HG03108 (cell line): ENCODE data around the gene TMEM38B.
A peak's percentile ranks its signal among the peaks of the same experiment; 100 is the strongest.
"Not testable (repeated sequence)": the region's sequence is repeated elsewhere in the genome, so short reads cannot be mapped to it uniquely, and the experiment has no call there.

Source experiments
- ATAC-seq: cut with Tn5 transposase; IDR thresholded peaks from one replicate; pipeline ENCODE4 v1.9.1; 2021; ENCODE audit warnings: moderate library complexity; ENCODE audit not compliant: unreplicated experiment

Gene TMEM38B

GRCh38 chr9:105681313-105681712 lies 13.0 kb upstream of the TMEM38B start:
- ATAC-seq = no peak

DNA sequence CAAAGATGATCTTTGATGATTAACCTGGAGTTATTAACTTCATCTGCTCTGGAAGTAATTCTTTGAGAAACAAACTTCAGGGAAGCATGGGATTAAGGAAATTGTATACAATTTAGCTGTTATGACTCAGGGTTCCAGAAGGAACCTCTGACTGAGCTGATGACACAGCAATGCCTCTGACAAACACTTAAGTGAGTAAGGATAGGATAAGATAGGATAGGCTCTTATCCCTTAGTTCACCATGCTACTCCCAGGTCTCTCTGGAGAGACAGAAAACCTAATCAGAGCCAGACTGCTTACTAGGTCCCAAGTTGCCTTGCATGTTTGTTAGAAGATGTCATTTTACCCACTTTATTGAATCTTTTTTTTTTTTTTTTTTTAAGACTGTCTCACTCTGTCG lies 12.6 kb upstream of the TMEM38B start:
- ATAC-seq = no peak

DNA sequence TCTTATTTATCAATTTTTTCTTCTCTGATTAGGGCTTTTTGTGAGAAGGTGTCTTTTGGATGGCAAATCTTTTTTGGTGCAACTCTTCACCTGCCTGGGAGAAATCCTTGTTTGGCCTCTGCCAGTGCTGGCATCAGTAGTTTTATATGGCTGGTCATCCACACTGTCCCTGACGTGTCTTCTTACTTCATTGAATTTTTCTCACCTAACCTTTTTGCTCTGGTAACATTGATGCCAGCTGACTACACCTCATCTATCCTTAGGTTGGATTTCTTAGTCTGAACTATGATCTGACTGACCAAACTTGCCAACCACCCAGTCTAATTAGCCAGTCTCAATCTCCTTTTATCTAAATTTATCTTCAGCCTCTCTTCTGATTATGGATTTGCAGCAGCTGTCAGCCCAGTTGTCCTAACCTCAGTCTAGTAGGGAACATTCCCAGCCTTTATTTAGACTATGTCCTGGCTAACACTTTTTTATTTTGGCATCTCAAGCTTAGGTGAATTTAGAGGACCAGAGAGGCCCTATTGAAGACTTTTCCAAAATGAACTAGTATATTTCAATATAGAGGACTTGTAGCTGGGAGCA lies 10.6 kb upstream of the TMEM38B start:
- ATAC-seq = no peak

GRCh38 chr9:105686936-105687335 lies 7.4 kb upstream of the TMEM38B start:
- no peak for ATAC-seq

- ATAC-seq = no peak
Measured at GRCh38 chr9:105690742-105691141, 3.6 kb upstream of the TMEM38B start.

DNA sequence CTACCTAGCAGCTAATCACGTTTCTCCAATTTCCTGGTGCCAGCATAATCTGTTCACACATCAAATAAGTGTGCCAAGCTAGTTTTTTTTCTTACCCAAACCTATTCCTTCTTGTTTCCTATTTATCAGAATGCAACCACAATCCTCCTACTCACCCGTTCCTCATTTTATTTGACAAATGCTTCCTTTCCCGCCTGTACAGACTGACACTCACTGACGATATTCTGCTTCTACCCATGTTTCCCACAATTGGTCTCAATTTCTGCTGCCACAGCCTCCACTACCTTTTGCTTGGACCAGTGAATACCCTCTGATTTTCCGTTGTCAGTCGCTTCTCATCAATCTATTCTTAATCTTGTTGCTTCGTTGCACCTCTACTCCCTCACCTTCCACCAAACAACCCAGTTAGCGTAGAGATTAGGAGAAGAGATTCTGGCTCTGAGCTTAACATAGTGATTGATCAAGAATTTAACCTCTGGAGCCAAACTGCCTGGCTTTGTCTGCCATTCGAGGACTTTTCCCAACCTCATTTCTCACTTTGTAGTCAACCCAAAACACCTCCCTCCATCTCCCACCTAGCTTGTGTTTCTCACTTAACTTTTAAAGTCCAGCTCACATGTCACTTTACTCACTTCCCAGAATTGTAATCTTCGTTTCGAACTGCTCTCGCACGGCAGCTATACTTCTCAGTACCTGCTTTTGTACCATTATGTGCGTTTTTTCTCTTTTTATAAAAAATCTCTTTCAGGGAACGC lies 729 bp upstream of the TMEM38B start:
- peak; percentile 29 for ATAC-seq

DNA sequence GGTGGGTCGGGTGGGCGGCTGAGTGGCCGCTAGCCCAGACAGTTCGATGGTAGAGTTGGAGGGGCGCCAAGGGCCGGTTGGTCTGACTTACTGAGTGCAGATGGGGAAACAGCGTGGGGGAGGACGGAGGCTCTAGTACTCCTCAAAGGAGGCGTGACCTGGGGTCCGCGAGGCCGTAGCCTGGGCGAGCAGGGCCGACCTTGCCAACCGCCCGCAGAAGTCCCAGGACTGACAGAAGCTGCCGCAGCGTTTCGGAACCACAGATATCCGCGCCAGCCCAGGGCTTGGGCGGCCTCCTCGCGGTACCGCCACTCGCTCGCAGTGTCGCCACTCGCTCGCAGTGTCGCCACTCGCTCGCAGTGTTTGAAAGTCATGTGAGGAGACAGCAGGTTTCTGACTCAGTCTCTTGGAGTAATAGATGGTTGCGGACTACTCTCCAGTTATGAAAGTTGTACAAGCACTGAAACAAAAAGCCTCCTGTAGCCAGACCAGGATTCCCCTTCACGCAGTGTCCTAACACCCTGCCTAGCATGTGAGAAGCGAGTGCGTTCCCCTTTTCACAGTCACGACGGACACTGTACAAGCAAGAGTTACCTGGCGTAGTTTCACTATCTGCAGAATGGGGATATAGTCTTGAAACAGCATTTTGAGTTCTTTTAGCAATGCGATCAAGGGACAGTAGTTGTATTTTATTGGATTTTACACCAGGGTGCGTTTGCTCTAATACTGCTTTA lies 674 bp downstream of the TMEM38B start:
- ATAC-seq = peak; percentile 57

DNA sequence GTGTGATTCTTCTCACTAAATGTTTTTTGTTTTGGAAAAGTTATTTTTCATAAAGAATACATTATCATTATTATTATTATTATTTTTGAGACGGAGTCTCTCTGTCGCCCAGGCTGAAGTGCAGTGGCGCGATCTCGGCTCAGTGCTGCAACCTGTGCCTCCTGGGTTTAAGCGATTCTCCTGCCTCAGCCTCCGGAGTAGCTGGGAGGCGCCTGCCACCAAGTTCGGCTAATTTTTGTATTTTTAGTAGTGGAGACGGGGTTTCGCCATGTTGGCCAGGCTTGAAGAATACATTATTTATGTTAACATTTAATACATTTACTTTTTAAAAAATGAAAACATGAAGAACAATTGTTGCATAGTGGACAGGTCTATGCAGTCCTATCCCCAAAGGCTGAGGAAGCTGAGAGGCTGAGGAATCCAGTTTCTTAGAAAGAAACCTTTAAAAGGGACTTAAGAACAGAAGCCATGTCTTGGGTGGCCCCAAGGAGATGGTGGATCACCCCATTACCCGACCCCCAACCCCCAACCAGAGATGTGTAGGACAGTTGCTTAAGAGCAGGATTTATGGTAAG lies 2.0 kb downstream of the TMEM38B start:
- ATAC-seq = no peak

GRCh38 chr9:105697871-105698270 lies 3.5 kb downstream of the TMEM38B start:
- ATAC-seq = no peak

GRCh38 chr9:105698348-105698870 lies 4.1 kb downstream of the TMEM38B start:
- ATAC-seq = no peak

- no peak for ATAC-seq
Measured at GRCh38 chr9:105700668-105701067, 6.3 kb downstream of the TMEM38B start.

DNA sequence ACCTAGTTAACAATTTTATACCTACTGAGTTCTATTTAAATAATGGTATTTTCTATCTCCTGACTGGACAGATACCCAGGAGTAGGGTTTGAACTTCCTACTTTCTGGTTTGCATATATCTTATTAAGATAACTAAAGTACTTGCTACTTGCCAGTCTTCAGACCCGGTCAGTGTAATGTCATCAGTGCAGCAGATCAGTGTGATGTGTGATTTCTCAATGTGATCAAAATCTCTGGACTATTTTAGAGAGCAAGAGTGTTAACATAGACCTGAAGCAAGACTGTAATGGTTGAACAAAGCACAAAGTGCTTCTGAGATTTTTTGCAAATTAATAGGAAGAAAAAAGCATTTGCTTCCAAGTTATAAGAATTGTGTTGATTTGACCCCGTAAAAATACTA lies 6.8 kb downstream of the TMEM38B start:
- ATAC-seq = no peak

DNA sequence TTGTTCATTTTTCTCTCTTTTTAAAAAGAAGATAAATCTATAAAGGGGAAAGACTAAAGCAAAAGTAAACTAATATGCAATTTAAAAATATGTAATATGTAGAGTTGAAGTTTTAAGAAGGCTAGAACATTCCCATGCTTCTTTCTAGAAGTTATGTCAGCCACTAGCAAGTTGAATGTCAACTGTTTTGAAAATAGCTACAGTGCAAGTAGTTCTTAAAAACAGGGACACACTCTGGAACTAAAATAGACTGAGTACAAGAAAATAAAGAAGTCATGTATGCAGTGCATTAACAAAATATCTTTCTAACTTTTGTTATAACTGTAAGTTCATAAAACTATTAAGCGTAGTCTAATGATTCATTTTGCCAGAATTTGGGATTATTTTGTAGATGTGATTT lies 7.9 kb downstream of the TMEM38B start:
- ATAC-seq = no peak

GRCh38 chr9:105703638-105704037 lies 9.3 kb downstream of the TMEM38B start:
- ATAC-seq = not testable (repeated sequence)

- ATAC-seq = no peak
Measured at GRCh38 chr9:105706156-105706555, 11.8 kb downstream of the TMEM38B start.

GRCh38 chr9:105708405-105708804 lies 14.1 kb downstream of the TMEM38B start:
- no peak for ATAC-seq

DNA sequence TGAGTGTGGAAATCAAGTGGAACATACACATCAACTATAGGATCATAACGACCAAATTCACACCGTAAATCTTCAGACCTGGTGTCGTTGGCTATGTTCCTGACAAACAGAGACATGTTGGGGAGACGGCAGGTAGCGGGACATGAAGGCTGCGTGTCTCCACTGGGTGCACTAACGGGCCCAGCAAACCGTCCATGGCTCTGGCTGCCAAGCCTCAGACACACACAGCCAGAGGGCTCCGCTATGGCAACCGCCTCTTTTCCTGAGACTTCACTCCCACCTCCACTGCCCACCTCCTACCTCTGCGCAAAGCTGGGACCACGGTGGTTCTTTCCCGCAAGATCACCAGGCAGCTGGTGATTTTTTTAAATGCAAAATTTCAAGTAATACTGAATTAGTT lies 16.3 kb downstream of the TMEM38B start:
- no peak for ATAC-seq

GRCh38 chr9:105711867-105712266 lies 17.5 kb downstream of the TMEM38B start:
- no peak for ATAC-seq

- no peak for ATAC-seq
Measured at GRCh38 chr9:105712297-105712696, 18.0 kb downstream of the TMEM38B start.

- no peak for ATAC-seq
Measured at GRCh38 chr9:105712773-105713172, 18.4 kb downstream of the TMEM38B start.

GRCh38 chr9:105713260-105714019 lies 19.1 kb downstream of the TMEM38B start:
- no peak for ATAC-seq
